ENCODE data around the gene SLC1A4. TPM values are rescaled to one million over a fixed set of nuclear protein-coding genes. Genes with fewer than 3 reads are reported as not detected.
"Not testable (repeated sequence)": the region's sequence is repeated elsewhere in the genome, so short reads cannot be mapped to it uniquely, and the experiment has no call there.

SLC1A4 gene
- total RNA-seq, 1 donor from 2014 or later, result 41.4 TPM

- no peaks in the 10 kb centered on the region for H3K4me1 Mint-ChIP-seq (ENCODE audit: unreplicated experiment)
- DNase-seq (ENCODE audit: low spot score), result no peak
- TF ChIP-seq CTCF (IDR thresholded peaks at IDR 0.05; ENCODE audit: unreplicated experiment), result no peak
- no peaks in the 10 kb centered on the region for H3K9me3 Mint-ChIP-seq (ENCODE audit: unreplicated experiment)
- no peak overlapping the region for H3K4me3 Mint-ChIP-seq (ENCODE audit: unreplicated experiment)
- no peaks in the 10 kb centered on the region for H3K36me3 Mint-ChIP-seq (ENCODE audit: low read depth, unreplicated experiment)
- H3K27me3 Mint-ChIP-seq (ENCODE audit: unreplicated experiment), result peaks cover 2% of the 10 kb centered on the region
- no peak overlapping the region for H3K27ac Mint-ChIP-seq (ENCODE audit: unreplicated experiment)
These were observed 33.7 kb upstream of the SLC1A4 start for GRCh38 chr2:64955467-64955866.

- Mint-ChIP-seq H3K4me3 (ENCODE audit: unreplicated experiment) (no peak overlapping the region), H3K4me1 (ENCODE audit: unreplicated experiment) (no peaks in the 10 kb centered on the region), H3K9me3 (ENCODE audit: unreplicated experiment) (no peaks in the 10 kb centered on the region), H3K27me3 (ENCODE audit: unreplicated experiment) (peaks cover 2% of the 10 kb centered on the region), H3K36me3 (ENCODE audit: low read depth, unreplicated experiment) (no peaks in the 10 kb centered on the region), H3K27ac (ENCODE audit: unreplicated experiment) (no peak overlapping the region)
- TF ChIP-seq CTCF (IDR thresholded peaks at IDR 0.05; ENCODE audit: unreplicated experiment), result no peak
- no peak for DNase-seq (ENCODE audit: low spot score)
These were observed 31.9 kb upstream of the SLC1A4 start for GRCh38 chr2:64957109-64957903.

GRCh38 chr2:64958556-64958955, 30.6 kb upstream of the SLC1A4 start:
- Mint-ChIP-seq H3K9me3 (ENCODE audit: unreplicated experiment) (no peaks in the 10 kb centered on the region), H3K36me3 (ENCODE audit: low read depth, unreplicated experiment) (no peaks in the 10 kb centered on the region), H3K4me3 (ENCODE audit: unreplicated experiment) (no peak overlapping the region), H3K27ac (ENCODE audit: unreplicated experiment) (no peak overlapping the region), H3K4me1 (ENCODE audit: unreplicated experiment) (no peaks in the 10 kb centered on the region), H3K27me3 (ENCODE audit: unreplicated experiment) (peaks cover 2% of the 10 kb centered on the region)
- no peak for TF ChIP-seq CTCF (IDR thresholded peaks at IDR 0.05; ENCODE audit: unreplicated experiment)
- no peak for DNase-seq (ENCODE audit: low spot score)

GRCh38 chr2:64960819-64961218, 28.4 kb upstream of the SLC1A4 start:
- no peak overlapping the region for H3K27ac Mint-ChIP-seq (ENCODE audit: unreplicated experiment)
- H3K4me1 Mint-ChIP-seq (ENCODE audit: unreplicated experiment), result peaks cover 2% of the 10 kb centered on the region
- H3K27me3 Mint-ChIP-seq (ENCODE audit: unreplicated experiment), result peaks cover 2% of the 10 kb centered on the region
- no peak for TF ChIP-seq CTCF (IDR thresholded peaks at IDR 0.05; ENCODE audit: unreplicated experiment)
- no peak overlapping the region for H3K4me3 Mint-ChIP-seq (ENCODE audit: unreplicated experiment)
- H3K9me3 Mint-ChIP-seq (ENCODE audit: unreplicated experiment), result no peaks in the 10 kb centered on the region
- no peak for DNase-seq (ENCODE audit: low spot score)
- no peaks in the 10 kb centered on the region for H3K36me3 Mint-ChIP-seq (ENCODE audit: low read depth, unreplicated experiment)

- not testable (repeated sequence) for H3K4me1 Mint-ChIP-seq (ENCODE audit: unreplicated experiment); H3K27me3 Mint-ChIP-seq (ENCODE audit: unreplicated experiment); H3K27ac Mint-ChIP-seq (ENCODE audit: unreplicated experiment); H3K4me3 Mint-ChIP-seq (ENCODE audit: unreplicated experiment); DNase-seq (ENCODE audit: low spot score); H3K36me3 Mint-ChIP-seq (ENCODE audit: low read depth, unreplicated experiment); H3K9me3 Mint-ChIP-seq (ENCODE audit: unreplicated experiment)
These were observed 26.1 kb upstream of the SLC1A4 start for GRCh38 chr2:64963138-64963537.
